Esophagus squamous epithelium (tissue), 5 donors: ENCODE results near the gene RANGAP1. TPM values are rescaled to one million over a fixed set of nuclear protein-coding genes. Genes with fewer than 3 reads are reported as not detected.

Experiments used
- DNase-seq: peaks from one replicate; lab custom pipeline; 2025; lab: John Stamatoyannopoulos, UW
- H3K27ac ChIP-seq, 4 donors: fragments of 200-600 bp; sonication (generic); one replicate each; pipeline ENCODE4 v1.5.1; 2016 to 2019; ENCODE audit warnings: mild to moderate bottlenecking in 1 of 4
- H3K27me3 ChIP-seq, 4 donors: fragments of 200-600 bp; sonication (generic); 1 replicate in 3 of 4; 2 replicates in 1 of 4; pipeline versions ENCODE4 v1.5.1 to v1.6.0; 2017 to 2021; ENCODE audit warnings: antibody characterized with exemption in 1 of 4
- H3K36me3 ChIP-seq, 3 donors: fragments of 200-600 bp; sonication (generic); one replicate each; pipeline ENCODE4 v1.5.1; 2016 to 2019
- H3K4me1 ChIP-seq, 3 donors: fragments of 200-600 bp; sonication (generic); one replicate each; pipeline ENCODE4 v1.5.1; 2017 to 2019
- H3K4me3 ChIP-seq, 4 donors: fragments of 200-600 bp; sonication (generic); 1 replicate in 3 of 4; 2 replicates in 1 of 4; pipeline ENCODE4 v1.5.1; 2016 to 2019; ENCODE audit warnings: mild to moderate bottlenecking in 2 of 4, moderate library complexity in 1 of 4
- H3K9me3 ChIP-seq, 3 donors: fragments of 200-600 bp; sonication (generic); one replicate each; pipeline ENCODE4 v1.5.1; 2016 to 2019
- POLR2A ChIP-seq, 4 donors: fragments of 450-650 bp; IDR thresholded peaks; one replicate each; pipeline ENCODE4 v1.6.1; 2017; ENCODE audit warnings: antibody characterized with exemption in 4 of 4, mild to moderate bottlenecking in 4 of 4, moderate library complexity in 3 of 4
- WGBS, 2 donors: methylation state at CpG; one replicate each; pipeline ENCODE4 v1.1.5; 2018; 5-methylcytosine and 5-hydroxymethylcytosine counted together
- intact Hi-C: fragments of 100-400 bp; cut with DNase I; formaldehyde crosslinking; loops from one replicate; pipeline ENCODE4 v1.15.0; 2022
- total RNA-seq, 4 donors: library from RNA; depleted of rRNA; stranded (reverse); fragments of >200 nt; gene quantifications; one replicate each; pipeline ENCODE4 v1.1.0, GENCODE V29; 2016
- TF ChIP-seq, protein P1 (sequence below), 6 experiments: fragments of 450-650 bp in 4 of 6; fragments of 200-600 bp in 2 of 6; sonication (generic) in 2 of 6; IDR thresholded peaks; one replicate each; pipeline ENCODE4 v1.5.1; 2016 to 2019; ENCODE audit warnings: antibody characterized with exemption in 6 of 6, mild to moderate bottlenecking in 4 of 6, moderate library complexity in 4 of 6
- donor health status: DM: yes; HTN: yes; CAD: no.

RANGAP1 gene
- total RNA-seq, 4 donors from 2014 or later: 80.1 to 98.5 (median 84.5) TPM

DNA sequence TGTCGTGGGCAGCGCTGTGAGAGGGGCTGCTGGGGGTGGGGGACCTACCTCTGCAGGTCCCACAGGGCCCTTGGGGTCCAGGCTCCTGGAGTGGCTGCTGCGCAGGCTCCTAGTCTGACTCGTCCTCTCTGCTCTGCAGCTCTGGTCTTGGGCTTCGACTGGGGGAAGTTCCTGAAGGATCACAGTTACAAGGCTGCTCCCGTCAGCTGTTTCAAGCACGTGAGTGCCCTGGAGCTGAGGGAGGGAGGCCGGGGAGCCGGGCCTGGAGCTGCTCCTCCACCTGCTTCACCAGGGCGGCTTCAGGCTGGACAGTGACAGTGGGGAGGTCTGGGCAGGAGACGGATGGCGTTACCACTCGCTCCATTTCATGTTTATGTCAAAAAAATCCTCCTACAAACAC, 69.0 kb downstream of the RANGAP1 start:
- H3K36me3 ChIP-seq: peaks cover 4 to 73% (median 6%) of the 10 kb centered on the region in 3 donors
- TF ChIP-seq, protein P1, sequence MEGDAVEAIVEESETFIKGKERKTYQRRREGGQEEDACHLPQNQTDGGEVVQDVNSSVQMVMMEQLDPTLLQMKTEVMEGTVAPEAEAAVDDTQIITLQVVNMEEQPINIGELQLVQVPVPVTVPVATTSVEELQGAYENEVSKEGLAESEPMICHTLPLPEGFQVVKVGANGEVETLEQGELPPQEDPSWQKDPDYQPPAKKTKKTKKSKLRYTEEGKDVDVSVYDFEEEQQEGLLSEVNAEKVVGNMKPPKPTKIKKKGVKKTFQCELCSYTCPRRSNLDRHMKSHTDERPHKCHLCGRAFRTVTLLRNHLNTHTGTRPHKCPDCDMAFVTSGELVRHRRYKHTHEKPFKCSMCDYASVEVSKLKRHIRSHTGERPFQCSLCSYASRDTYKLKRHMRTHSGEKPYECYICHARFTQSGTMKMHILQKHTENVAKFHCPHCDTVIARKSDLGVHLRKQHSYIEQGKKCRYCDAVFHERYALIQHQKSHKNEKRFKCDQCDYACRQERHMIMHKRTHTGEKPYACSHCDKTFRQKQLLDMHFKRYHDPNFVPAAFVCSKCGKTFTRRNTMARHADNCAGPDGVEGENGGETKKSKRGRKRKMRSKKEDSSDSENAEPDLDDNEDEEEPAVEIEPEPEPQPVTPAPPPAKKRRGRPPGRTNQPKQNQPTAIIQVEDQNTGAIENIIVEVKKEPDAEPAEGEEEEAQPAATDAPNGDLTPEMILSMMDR (IDR thresholded peaks at IDR 0.05): no peak
- no peak for TF ChIP-seq POLR2A (IDR thresholded peaks at IDR 0.05)
- no peak for DNase-seq
- peaks cover 18 to 31% (median 18%) of the 10 kb centered on the region in 3 donors for H3K4me1 ChIP-seq
- peak overlapping the region in 3 of 4 donors; percentile 16 to 49 (median 25) for H3K4me3 ChIP-seq
- intact Hi-C loops: no loop called here
- peak overlapping the region; percentile 81 to 90 (median 86) for H3K27ac ChIP-seq
- H3K9me3 ChIP-seq: no peaks in the 10 kb centered on the region
- WGBS, 2 donors: 64 to 73% methylated on average over 3 to 4 of the region's 13 CpGs
- no peaks in the 10 kb centered on the region for H3K27me3 ChIP-seq

DNA sequence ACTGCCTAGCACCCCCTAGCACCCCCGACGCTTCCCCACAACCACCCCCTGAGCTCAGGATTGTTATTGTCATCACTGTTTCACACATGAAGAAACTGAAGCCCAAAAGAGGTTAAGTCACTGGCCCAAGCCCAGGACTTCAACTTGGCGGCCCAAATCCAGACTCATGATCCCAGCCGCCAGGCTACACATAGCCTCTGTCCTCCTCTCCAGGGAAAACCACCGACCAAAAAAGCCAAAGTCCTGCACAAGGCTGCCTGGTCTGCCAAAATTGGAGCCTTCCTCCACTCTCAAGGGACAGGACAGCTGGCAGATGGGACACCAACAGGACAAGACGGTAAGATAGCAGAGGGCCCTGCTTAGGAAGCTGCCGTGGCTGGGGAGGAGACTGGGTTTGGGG, 70.1 kb downstream of the RANGAP1 start:
- H3K36me3 ChIP-seq: peaks cover 6 to 71% (median 8%) of the 10 kb centered on the region in 3 donors
- no peaks in the 10 kb centered on the region for H3K9me3 ChIP-seq
- 100% methylated on average over 1 to 3 of the region's 7 CpGs for WGBS, 2 donors
- TF ChIP-seq, protein P1 (IDR thresholded peaks at IDR 0.05): no peak
- TF ChIP-seq POLR2A (IDR thresholded peaks at IDR 0.05): no peak
- intact Hi-C loops: no loop called here
- H3K4me1 ChIP-seq: peaks cover 18 to 31% (median 18%) of the 10 kb centered on the region in 3 donors
- no peak overlapping the region for H3K4me3 ChIP-seq
- no peaks in the 10 kb centered on the region for H3K27me3 ChIP-seq
- DNase-seq: no peak
- peak overlapping the region in 2 of 4 donors; percentile 34 to 90 for H3K27ac ChIP-seq

DNA sequence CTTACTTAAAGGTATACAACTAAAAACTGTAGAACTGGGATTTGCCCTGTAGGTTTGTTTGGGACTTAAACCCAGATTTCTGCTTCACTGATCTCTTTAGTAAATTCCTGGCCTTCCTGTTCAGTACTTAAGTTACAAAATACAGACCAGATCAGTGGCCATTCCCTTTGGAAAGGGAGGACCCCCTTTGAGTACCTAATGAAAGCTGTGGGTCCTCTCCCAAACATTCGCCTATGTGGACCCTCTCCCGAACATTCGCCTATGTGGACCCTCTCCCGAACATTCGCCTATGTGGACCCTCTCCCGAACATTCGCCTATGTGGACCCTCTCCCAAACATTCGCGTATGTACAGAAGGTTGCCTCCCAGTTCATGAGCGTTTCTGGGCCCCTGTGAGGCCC, 70.6 kb downstream of the RANGAP1 start:
- H3K27me3 ChIP-seq: no peaks in the 10 kb centered on the region
- intact Hi-C loops: no loop called here
- H3K4me1 ChIP-seq: peaks cover 18 to 31% (median 18%) of the 10 kb centered on the region in 3 donors
- H3K9me3 ChIP-seq: no peaks in the 10 kb centered on the region
- no peak overlapping the region for H3K4me3 ChIP-seq
- no peak overlapping the region for H3K27ac ChIP-seq
- no peak for DNase-seq
- H3K36me3 ChIP-seq: peaks cover 6 to 71% (median 10%) of the 10 kb centered on the region in 3 donors
- WGBS, 2 donors: 92 to 99% methylated on average over 10 of the region's 10 CpGs
- no peak for TF ChIP-seq POLR2A (IDR thresholded peaks at IDR 0.05)
- TF ChIP-seq, protein P1 (IDR thresholded peaks at IDR 0.05): no peak

DNA sequence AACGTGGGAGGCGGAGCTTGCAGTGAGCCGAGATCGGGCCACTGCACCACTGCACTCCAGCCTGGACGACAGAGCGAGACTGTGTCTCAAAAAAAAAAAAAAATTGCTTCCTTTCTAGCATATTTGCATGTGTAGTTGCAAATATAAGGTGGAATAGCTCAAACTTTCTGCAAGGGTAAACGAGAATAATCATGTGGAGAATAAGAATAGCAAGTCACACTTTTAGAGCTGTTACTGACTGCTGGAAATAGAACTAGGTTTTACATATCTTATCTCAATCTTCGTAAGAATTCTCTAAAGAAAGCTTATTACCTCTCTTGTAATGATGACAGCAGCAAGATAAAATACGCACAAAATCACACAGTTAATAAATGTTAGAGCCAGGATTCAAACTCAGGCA, 79.3 kb downstream of the RANGAP1 start:
- TF ChIP-seq POLR2A (IDR thresholded peaks at IDR 0.05): no peak
- TF ChIP-seq, protein P1 (IDR thresholded peaks at IDR 0.05): no peak
- H3K27me3 ChIP-seq: no peaks in the 10 kb centered on the region
- no peak overlapping the region for H3K27ac ChIP-seq
- no peak overlapping the region for H3K4me3 ChIP-seq
- WGBS, 2 donors: 86 to 92% methylated on average over 5 to 9 of the region's 9 CpGs
- no peaks in the 10 kb centered on the region for H3K9me3 ChIP-seq
- intact Hi-C loops: no loop called here
- H3K4me1 ChIP-seq: peaks cover 5 to 21% (median 6%) of the 10 kb centered on the region in 3 donors
- peaks cover 0 to 41% (median 6%) of the 10 kb centered on the region in 3 donors for H3K36me3 ChIP-seq
- DNase-seq: no peak

DNA sequence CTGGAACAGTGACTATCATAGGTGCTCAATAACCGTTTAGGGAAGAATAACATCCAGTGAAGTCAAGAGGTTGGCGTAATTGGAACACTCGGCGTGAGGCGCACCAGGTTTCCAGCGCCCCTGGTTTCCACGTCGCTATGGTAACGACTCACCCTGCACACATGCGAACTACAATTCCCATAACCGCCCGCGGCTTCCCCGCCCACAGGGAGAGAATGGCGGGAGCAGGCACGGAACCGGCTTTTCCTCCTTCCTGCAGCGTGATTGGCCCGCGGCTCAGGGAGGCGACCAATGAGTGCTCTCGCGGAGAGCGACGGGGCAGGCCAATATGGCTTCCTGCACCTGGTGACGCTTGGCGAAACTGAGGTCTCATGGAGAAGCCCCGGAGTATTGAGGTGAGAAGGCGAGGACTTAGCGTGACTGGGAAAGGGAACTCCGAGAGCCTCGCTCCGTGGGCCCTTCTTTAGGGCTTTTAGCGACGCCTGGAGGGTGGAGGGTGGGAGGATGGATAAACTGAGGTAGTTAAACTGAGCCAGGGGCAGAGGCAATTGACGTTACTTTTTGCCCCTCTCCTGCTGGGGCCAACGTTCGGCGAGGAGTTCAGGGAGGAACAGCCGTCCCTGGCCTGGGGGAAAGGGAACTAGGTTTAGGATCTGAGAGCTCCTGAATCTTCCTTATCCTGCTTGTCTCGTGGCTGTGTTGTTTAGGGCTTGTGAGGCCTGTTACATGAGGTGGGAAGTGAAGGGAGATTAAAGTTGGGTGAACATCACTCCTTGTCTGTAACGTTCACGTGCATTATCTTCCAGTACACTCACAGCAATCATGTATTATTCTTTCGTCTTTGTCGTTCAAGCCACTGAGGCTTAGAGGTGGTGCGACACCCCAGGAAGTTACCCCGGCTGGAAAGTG, 80.7 kb downstream of the RANGAP1 start, which contains the start of gene L3MBTL2:
TSS of gene L3MBTL2 (plus strand) at position 321 of the 909 bp plus-strand sequence. CDS start at position 372, 51 bp downstream.
- H3K27ac ChIP-seq: peak within 1 kb of the TSS; percentile 85 to 89 (median 87)
- H3K4me3 ChIP-seq: peak within 1 kb of the TSS; percentile 66 to 97 (median 74)

More for the DNA sequence above, 80.7 kb downstream of the RANGAP1 start, which contains the start of gene L3MBTL2:
- intact Hi-C loops: no loop called here
- Histone ChIP-seq H3K27me3 (no peaks in the 10 kb centered on the region), H3K4me1 (peaks cover 5 to 29% (median 6%) of the 10 kb centered on the region in 3 donors), H3K9me3 (no peaks in the 10 kb centered on the region), H3K36me3 (peaks cover 0 to 27% (median 0%) of the 10 kb centered on the region in 3 donors)
- peak; percentile 87 for DNase-seq
- TF ChIP-seq, protein P1 (IDR thresholded peaks at IDR 0.05): peak in 2 of 6 experiments; percentile 3
- peak in 1 of 4 donors; percentile 45 for TF ChIP-seq POLR2A (IDR thresholded peaks at IDR 0.05)
- 1% methylated on average over 21 to 41 of the region's 47 CpGs for WGBS, 2 donors
